Spleen (tissue), 11 donors: ENCODE results near the gene SIAH2. TPM values are rescaled to one million over a fixed set of nuclear protein-coding genes. Genes with fewer than 3 reads are reported as not detected.

ENCODE experiments used
- DNase-seq: peaks from one replicate; pipeline ENCODE4 v3.0.0-alpha.2; 2020
- H3K27ac ChIP-seq, 8 donors: fragments of 200-600 bp; sonication (generic) in 7 of 8; 1 replicate in 4 of 8; 2 replicates in 4 of 8; pipeline versions ENCODE4 v1.5.0 to v1.8.0; 2016 to 2021; ENCODE audit warnings: inconsistent platforms in 4 of 8, mild to moderate bottlenecking in 4 of 8, moderate library complexity in 1 of 8
- H3K27me3 ChIP-seq, 7 donors: fragments of 200-600 bp; sonication (generic) in 6 of 7; replicated peaks in 1 of 7; 1 replicate in 4 of 7; 2 replicates in 3 of 7; pipeline versions ENCODE4 v1.5.0 to v1.8.0; 2016 to 2021; ENCODE audit warnings: inconsistent platforms in 3 of 7, mild to moderate bottlenecking in 1 of 7
- H3K36me3 ChIP-seq, 6 donors: fragments of 200-600 bp; sonication (generic) in 5 of 6; 1 replicate in 4 of 6; 2 replicates in 2 of 6; pipeline versions ENCODE4 v1.5.0 to v1.8.0; 2016 to 2021; ENCODE audit warnings: inconsistent platforms in 2 of 6
- H3K4me1 ChIP-seq, 6 donors: fragments of 200-600 bp; sonication (generic) in 5 of 6; 1 replicate in 3 of 6; 2 replicates in 3 of 6; pipeline versions ENCODE4 v1.5.0 to v1.8.0; 2016 to 2021; ENCODE audit warnings: inconsistent platforms in 3 of 6
- H3K4me3 ChIP-seq, 8 donors: fragments of 200-600 bp; sonication (generic) in 7 of 8; 1 replicate in 4 of 8; 2 replicates in 4 of 8; pipeline versions ENCODE4 v1.5.0 to v1.8.0; 2016 to 2021; ENCODE audit warnings: inconsistent platforms in 4 of 8, mild to moderate bottlenecking in 4 of 8, moderate library complexity in 2 of 8
- H3K9me3 ChIP-seq, 8 donors: fragments of 200-600 bp; sonication (generic) in 7 of 8; 1 replicate in 4 of 8; 2 replicates in 4 of 8; pipeline versions ENCODE4 v1.5.0 to v1.8.0; 2016 to 2021; ENCODE audit warnings: inconsistent platforms in 4 of 8
- POLR2A ChIP-seq, 3 donors: fragments of 450-650 bp; IDR thresholded peaks; one replicate each; pipeline ENCODE4 v1.5.1; 2017; ENCODE audit warnings: antibody characterized with exemption in 3 of 3, mild to moderate bottlenecking in 1 of 3
- POLR2AphosphoS5 ChIP-seq, 3 donors: sonication (generic); formaldehyde crosslinking; IDR thresholded peaks; one replicate each; pipeline ENCODE4 v1.5.1; 2017; ENCODE audit warnings: antibody characterized with exemption in 3 of 3
- WGBS, 5 donors: extraction: QIAGEN DNeasy Blood & Tissue Kit in 3 of 5; methylation state at CpG; one replicate each; pipeline versions ENCODE4 v1.1.5 to v1.1.7; 2013 to 2018; 5-methylcytosine and 5-hydroxymethylcytosine counted together
- intact Hi-C: fragments of 100-400 bp; cut with DNase I; formaldehyde crosslinking; loops from one replicate; pipeline ENCODE4 v1.15.0; 2023; ENCODE audit warnings: low total_unique reads
- polyA plus RNA-seq, 3 donors: library from polyadenylated mRNA; stranded (reverse); fragments of 200-250 nt; gene quantifications; one replicate each; pipeline ENCODE4 v1.2.1, GENCODE V29; 2013
- total RNA-seq, 7 donors: library from RNA; depleted of rRNA in 3 of 7; stranded (reverse); fragments of >200 nt in 3 of 7; fragmentation: NEBNext Ultra II Directional in 4 of 7; extraction: Animal tissue kit (Norgen Biotek cat#: 25700) in 4 of 7; gene quantifications; one replicate each; pipeline versions ENCODE4 v1.1.0 to v1.2.1, GENCODE V29; 2016 to 2021
- TF ChIP-seq, protein P1 (sequence below), 11 experiments: fragments of 200-600 bp in 7 of 11; fragments of 450-650 bp in 4 of 11; sonication (generic) in 4 of 11; IDR thresholded peaks in 8 of 11; conservative IDR thresholded peaks in 3 of 11; 1 replicate in 7 of 11; 2 replicates in 4 of 11; pipeline versions ENCODE4 v1.4.0 to v1.8.0; 2016 to 2021; ENCODE audit warnings: antibody characterized with exemption in 11 of 11, inconsistent platforms in 4 of 11, mild to moderate bottlenecking in 1 of 11
- donor health status: healthy with polysubstance abuse.
- donor health status: DM: no; HTN: no; CAD: no; lungs with moderate emphysema.
- donor health status: DM: no; HTN: no; CAD: no.
- donor health status: Bipolar disorder and iron deficiency.
- donor health status: healthy.
- donor health status: DM: no; HTN: no; CAD: no.
- donor health status: DM: yes; HTN: yes; CAD: no.

SIAH2 gene
- total and polyA plus RNA-seq, 10 donors = 13.6 to 71.3 (median 27.4) TPM

DNA sequence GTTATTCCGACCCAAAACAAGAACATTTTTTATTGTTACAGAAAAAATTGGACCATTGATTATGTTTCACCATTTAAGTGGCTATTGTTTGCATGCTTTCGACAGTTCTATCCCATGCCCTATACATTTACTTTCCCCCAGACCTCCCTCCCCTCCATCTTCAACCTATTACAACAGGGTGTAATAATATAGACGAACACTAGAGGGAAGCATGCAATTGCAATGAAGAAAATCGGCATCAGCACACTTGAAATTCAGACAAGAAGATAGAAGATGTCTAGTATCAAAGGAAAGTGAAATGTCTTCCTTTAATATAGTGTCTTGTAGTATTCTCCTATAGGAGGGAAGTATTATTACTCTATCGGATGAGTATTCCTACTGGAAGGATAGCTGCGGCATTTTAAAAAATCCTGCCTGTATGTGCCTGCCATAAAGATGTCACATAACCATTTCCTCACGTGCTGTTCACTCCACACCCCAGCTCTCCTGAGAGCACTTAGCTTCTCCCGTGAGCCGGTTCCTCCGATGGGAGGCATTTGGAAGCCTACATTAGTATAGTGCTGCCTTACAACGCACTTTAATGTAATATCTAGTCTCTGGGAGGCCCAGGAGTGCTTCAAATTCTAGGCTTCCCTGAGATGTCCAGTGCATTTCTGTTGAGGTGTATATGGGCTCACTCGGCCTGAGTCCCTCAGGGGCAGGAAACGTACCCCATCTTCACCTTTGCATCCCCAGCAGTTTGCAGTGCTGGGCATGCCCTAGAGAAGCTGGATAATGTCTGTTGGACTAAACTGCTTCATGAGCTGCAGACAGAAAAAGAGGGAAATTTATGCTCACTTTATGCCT is 41.5 kb downstream of the SIAH2 start:
- Histone ChIP-seq H3K27me3 (no peaks in the 10 kb centered on the region), H3K36me3 (no peaks in the 10 kb centered on the region), H3K9me3 (peaks cover 0 to 3% (median 0%) of the 10 kb centered on the region in 8 donors), H3K27ac (no peak overlapping the region), H3K4me1 (peaks cover 0 to 9% (median 6%) of the 10 kb centered on the region in 6 donors), H3K4me3 (no peak overlapping the region)
- intact Hi-C loops = loop anchor here (2.0 to 10.0 kb wide), 2 partner anchors 139 to 423 kb away; no protein-coding TSS in a partner anchor
- no peak for TF ChIP-seq POLR2A (IDR thresholded peaks at IDR 0.05)
- TF ChIP-seq, protein P1, sequence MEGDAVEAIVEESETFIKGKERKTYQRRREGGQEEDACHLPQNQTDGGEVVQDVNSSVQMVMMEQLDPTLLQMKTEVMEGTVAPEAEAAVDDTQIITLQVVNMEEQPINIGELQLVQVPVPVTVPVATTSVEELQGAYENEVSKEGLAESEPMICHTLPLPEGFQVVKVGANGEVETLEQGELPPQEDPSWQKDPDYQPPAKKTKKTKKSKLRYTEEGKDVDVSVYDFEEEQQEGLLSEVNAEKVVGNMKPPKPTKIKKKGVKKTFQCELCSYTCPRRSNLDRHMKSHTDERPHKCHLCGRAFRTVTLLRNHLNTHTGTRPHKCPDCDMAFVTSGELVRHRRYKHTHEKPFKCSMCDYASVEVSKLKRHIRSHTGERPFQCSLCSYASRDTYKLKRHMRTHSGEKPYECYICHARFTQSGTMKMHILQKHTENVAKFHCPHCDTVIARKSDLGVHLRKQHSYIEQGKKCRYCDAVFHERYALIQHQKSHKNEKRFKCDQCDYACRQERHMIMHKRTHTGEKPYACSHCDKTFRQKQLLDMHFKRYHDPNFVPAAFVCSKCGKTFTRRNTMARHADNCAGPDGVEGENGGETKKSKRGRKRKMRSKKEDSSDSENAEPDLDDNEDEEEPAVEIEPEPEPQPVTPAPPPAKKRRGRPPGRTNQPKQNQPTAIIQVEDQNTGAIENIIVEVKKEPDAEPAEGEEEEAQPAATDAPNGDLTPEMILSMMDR (IDR thresholded peaks at IDR 0.05 in 8 of 11, conservative IDR thresholded peaks at IDR 0.05 in 3 of 11) = peak; percentile 57 to 93 (median 83)
- DNase-seq = no peak
- WGBS, 5 donors = 26 to 36% (median 31%) methylated on average over 13 of the region's 13 CpGs

DNA sequence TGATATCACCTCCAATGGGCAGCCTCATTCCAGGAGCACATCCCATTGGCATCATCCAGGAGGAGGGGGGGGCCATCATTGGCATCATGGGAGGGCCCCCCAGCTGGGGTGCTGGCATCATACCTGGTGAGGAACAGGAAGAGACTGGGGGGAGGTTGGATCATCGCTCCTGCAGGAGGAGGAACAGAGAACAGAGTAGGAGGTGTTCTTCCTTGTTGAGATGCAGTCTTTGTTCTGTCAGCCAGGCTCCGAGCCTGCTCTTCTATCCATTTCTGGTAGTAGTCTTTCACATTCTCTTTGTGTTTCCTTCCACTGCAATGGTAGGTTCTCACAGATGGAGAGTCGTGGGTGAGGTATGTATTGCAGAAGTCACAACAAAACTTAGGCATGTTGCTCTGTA is 42.5 kb downstream of the SIAH2 start:
- Histone ChIP-seq H3K27ac (no peak overlapping the region), H3K4me1 (peaks cover 0 to 9% (median 6%) of the 10 kb centered on the region in 6 donors), H3K4me3 (no peak overlapping the region), H3K27me3 (no peaks in the 10 kb centered on the region), H3K36me3 (no peaks in the 10 kb centered on the region), H3K9me3 (peaks cover 0 to 9% (median 4%) of the 10 kb centered on the region in 8 donors)
- intact Hi-C loops = loop anchor here (10.0 kb wide), 1 partner anchor 424 kb away; no protein-coding TSS in a partner anchor
- WGBS, 5 donors = 70 to 88% (median 79%) methylated on average over 3 of the region's 3 CpGs
- TF ChIP-seq POLR2A (IDR thresholded peaks at IDR 0.05) (no peak), POLR2AphosphoS5 (IDR thresholded peaks at IDR 0.05) (no peak)
- TF ChIP-seq, protein P1 (IDR thresholded peaks at IDR 0.05 in 8 of 11, conservative IDR thresholded peaks at IDR 0.05 in 3 of 11) = no peak
- DNase-seq = no peak

DNA sequence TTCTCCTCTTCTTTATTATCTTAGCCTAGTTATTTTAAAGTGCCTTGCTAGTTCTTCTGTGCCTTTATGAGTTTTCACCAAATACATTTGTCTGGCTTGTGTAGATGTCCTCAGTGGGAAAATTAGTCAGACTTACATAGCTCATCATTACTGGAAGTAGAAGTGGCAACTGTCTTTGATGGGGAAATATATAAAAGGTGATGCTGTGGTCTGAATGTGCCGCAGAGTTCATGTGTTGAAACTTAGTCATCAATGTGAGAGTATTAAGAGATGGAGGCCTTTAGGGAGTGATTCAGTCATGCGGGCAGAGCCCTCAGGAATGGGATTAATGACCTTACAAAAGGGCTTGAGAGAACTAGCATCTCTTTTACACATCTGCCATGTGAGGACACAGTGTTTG is 52.9 kb downstream of the SIAH2 start:
- peaks cover 0 to 5% (median 0%) of the 10 kb centered on the region in 6 donors for H3K4me1 ChIP-seq
- intact Hi-C loops = no loop called here
- 90 to 96% (median 92%) methylated on average over 2 of the region's 2 CpGs for WGBS, 5 donors
- H3K27ac ChIP-seq = no peak overlapping the region
- H3K36me3 ChIP-seq = peaks cover 0 to 50% (median 7%) of the 10 kb centered on the region in 6 donors
- no peaks in the 10 kb centered on the region for H3K27me3 ChIP-seq
- no peak for DNase-seq
- peaks cover 0 to 4% (median 0%) of the 10 kb centered on the region in 8 donors for H3K9me3 ChIP-seq
- TF ChIP-seq POLR2A (IDR thresholded peaks at IDR 0.05) = no peak
- TF ChIP-seq POLR2AphosphoS5 (IDR thresholded peaks at IDR 0.05) = no peak
- TF ChIP-seq, protein P1 (IDR thresholded peaks at IDR 0.05 in 8 of 11, conservative IDR thresholded peaks at IDR 0.05 in 3 of 11) = no peak
- H3K4me3 ChIP-seq = no peak overlapping the region

DNA sequence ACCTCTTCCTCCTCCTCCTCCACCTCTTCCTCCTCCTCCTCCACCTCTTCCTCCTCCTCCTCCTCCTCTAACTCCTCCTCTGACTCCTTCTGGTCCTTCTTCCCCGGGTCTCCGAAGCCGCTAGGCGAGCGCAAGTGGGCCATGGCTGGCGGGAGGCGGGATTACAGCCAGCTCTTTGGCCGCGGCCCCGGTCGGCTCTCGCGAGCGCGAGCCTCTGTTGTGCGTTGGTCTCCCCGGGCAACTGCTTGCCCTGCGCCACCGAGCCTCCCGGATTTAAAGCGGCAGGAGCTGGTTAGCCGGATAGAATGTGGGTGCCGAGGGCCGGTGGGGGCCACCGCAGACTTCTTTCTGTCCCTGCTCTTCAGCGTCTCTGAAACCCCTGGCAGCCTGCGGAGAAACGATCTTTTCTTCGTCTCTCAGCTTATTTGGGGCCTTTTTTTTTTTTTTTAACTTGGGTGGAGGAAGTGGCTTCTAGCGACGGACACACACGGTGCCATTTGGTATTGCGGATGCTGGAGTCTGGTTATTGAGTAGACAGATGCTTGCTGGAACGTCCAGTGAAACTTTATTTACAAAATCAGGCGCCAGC is 59.1 kb downstream of the SIAH2 start, which contains the start of gene ERICH6:
TSS of gene ERICH6 (minus strand) at position 165 of the 589 bp plus-strand sequence. CDS start at position 143, 22 bp downstream.
- Histone ChIP-seq H3K36me3 (peaks cover 0 to 13% (median 0%) of the 10 kb centered on the region in 6 donors), H3K27me3 (no peaks in the 10 kb centered on the region), H3K4me1 (peaks cover 0 to 27% (median 15%) of the 10 kb centered on the region in 6 donors), H3K27ac (peak within 1 kb of the TSS; percentile 75 to 91 (median 84)), H3K9me3 (no peaks in the 10 kb centered on the region), H3K4me3 (peak within 1 kb of the TSS; percentile 46 to 84 (median 60))
- peak; percentile 97 for DNase-seq
- WGBS, 5 donors = 0 to 1% (median 0%) methylated on average over 35 of the region's 35 CpGs
- intact Hi-C loops = no loop called here
- TF ChIP-seq POLR2A (IDR thresholded peaks at IDR 0.05) = peak in 1 of 3 donors; percentile 41
- TF ChIP-seq POLR2AphosphoS5 (IDR thresholded peaks at IDR 0.05) = peak; percentile 78 to 85 (median 83)
- TF ChIP-seq, protein P1 (IDR thresholded peaks at IDR 0.05 in 8 of 11, conservative IDR thresholded peaks at IDR 0.05 in 3 of 11) = peak in 9 of 11 experiments; percentile 3 to 53 (median 38)
